Measurements from ENCODE around the gene TINAGL1.
"Not testable (repeated sequence)": the region's sequence is repeated elsewhere in the genome, so short reads cannot be mapped to it uniquely, and the experiment has no call there.

TINAGL1 gene

DNA sequence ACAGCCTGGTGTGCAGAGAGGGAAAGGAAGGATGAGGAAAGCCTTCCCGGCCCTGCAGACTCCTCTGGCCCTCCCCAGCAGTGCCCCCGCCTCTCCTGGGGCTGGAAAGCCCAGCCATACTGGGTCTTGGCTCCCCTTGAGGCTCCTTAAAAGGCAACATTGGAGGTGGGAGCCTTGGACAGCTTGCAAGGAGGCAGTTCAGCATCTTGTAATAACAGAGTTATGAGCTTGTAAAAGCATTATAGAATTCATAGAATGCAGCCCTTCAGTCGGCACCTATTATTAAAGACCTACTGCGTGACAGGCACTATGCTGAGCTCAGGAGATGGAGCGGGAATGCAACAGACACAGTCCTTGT lies 4.2 kb downstream of the TINAGL1 start:
- Histone ChIP-seq H3K4me3 (ENCODE audit: low read depth, low read length) (no peak overlapping the region), H3K9me3 (ENCODE audit: control insufficient read depth, insufficient read depth, low read length) (no peaks in the 10 kb centered on the region), H3K9ac (ENCODE audit: low read depth, low read length) (no peak overlapping the region), H3K4me1 (ENCODE audit: control insufficient read depth, insufficient read depth, low read length) (peaks cover 29% of the 10 kb centered on the region), H3K27me3 (ENCODE audit: control insufficient read depth, insufficient read depth, low read length) (peaks cover 3% of the 10 kb centered on the region), H3K36me3 (ENCODE audit: control insufficient read depth, insufficient read depth, low read length) (no peaks in the 10 kb centered on the region)

- H3K4me1 ChIP-seq (ENCODE audit: control insufficient read depth, insufficient read depth, low read length): peaks cover 24% of the 10 kb centered on the region
- no peaks in the 10 kb centered on the region for H3K9me3 ChIP-seq (ENCODE audit: control insufficient read depth, insufficient read depth, low read length)
- H3K9ac ChIP-seq (ENCODE audit: low read depth, low read length): no peak overlapping the region
- no peak overlapping the region for H3K4me3 ChIP-seq (ENCODE audit: low read depth, low read length)
- no peaks in the 10 kb centered on the region for H3K36me3 ChIP-seq (ENCODE audit: control insufficient read depth, insufficient read depth, low read length)
- H3K27me3 ChIP-seq (ENCODE audit: control insufficient read depth, insufficient read depth, low read length): peaks cover 3% of the 10 kb centered on the region
Observed at GRCh38 chr1:31580891-31581603, 4.7 kb downstream of the TINAGL1 start.

DNA sequence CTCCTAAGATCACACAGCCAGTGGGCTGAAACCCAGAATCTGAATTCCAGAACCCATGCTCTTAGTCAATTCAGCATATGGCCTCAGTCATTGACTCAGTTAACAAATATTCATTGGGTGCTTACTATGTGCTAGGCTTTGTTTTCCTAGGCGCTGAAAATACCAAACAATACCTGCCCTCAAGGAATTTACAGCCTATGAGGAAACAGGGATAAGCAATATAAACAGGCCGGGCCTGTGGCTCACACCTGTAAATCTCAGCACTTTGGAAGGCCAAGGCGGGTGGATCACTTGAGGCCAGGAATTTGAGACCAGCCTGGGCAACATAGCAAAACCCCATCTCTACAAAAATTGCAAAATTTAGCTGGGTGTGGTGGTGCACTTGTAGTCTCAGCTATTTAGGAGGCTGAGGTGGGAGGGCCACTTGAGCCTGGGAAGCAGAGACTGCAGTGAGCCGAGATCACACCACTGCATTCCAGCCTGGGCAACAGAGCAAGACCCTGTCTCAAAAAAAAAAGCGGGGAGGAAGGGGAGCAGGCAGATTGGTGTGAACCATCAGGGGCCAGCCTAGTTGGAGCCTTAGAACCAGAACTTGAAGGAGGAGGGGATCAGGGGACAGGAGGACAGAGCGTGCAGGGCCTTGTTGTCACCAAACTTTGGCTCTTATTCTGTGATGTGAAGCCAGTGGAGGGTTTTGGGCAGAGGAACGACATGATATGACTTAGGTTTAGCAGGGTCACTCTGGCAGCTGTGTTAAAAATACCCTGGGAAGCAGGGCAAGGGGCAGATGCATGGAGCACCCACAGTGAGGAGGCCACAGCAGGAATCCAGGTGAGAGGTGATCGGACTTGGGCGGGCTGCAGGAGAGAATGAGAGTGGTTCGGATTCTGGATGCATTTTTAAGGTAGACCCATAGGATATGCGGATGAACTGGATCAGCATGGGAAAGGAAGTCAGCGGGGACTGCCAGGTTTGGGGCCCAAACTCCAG lies 5.8 kb downstream of the TINAGL1 start:
- Histone ChIP-seq H3K9me3 (ENCODE audit: control insufficient read depth, insufficient read depth, low read length) (no peaks in the 10 kb centered on the region), H3K27me3 (ENCODE audit: control insufficient read depth, insufficient read depth, low read length) (peaks cover 3% of the 10 kb centered on the region), H3K4me1 (ENCODE audit: control insufficient read depth, insufficient read depth, low read length) (peaks cover 18% of the 10 kb centered on the region), H3K4me3 (ENCODE audit: low read depth, low read length) (peak overlapping the region; percentile 8), H3K36me3 (ENCODE audit: control insufficient read depth, insufficient read depth, low read length) (no peaks in the 10 kb centered on the region), H3K9ac (ENCODE audit: low read depth, low read length) (no peak overlapping the region)

DNA sequence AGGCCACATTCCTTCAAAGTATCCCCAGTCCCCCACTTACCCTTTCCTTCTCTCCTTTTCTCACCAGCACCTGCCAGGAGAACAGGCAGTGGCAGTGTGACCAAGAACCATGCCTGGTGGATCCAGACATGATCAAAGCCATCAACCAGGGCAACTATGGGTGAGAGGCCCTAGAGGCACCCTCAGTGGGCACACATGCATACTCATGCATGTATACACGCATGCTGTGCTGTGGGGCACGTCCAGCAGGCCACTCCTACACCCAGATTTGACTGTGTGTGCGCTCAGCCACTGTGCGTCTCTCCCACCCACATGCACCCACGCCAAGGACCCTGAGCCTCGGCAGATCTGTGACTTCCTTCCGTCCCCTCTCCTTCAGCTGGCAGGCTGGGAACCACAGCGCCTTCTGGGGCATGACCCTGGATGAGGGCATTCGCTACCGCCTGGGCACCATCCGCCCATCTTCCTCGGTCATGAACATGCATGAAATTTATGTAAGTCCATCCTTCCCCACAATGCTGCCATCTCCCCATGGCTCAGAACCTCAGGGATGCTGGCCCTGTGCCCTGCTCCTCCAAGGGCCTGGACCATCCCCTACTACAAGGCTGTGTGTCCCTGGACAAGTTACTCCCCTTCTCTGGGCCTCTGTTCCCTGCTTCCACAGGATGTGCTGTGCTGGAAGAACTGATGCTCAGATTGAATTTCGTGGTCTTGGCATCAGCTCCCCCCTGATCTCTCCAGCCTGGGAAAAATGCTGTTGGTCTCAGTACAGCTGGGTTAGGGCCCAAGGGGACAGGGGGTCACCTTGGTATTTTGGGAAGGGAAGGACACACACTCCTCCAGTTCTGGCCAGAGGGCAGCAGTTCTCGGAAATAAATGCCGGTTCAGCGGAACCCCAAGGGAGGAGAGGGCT lies 7.0 kb downstream of the TINAGL1 start:
- H3K36me3 ChIP-seq (ENCODE audit: control insufficient read depth, insufficient read depth, low read length): no peaks in the 10 kb centered on the region
- peaks cover 3% of the 10 kb centered on the region for H3K27me3 ChIP-seq (ENCODE audit: control insufficient read depth, insufficient read depth, low read length)
- H3K4me1 ChIP-seq (ENCODE audit: control insufficient read depth, insufficient read depth, low read length): peaks cover 18% of the 10 kb centered on the region
- H3K9me3 ChIP-seq (ENCODE audit: control insufficient read depth, insufficient read depth, low read length): no peaks in the 10 kb centered on the region
- no peak overlapping the region for H3K9ac ChIP-seq (ENCODE audit: low read depth, low read length)
- H3K4me3 ChIP-seq (ENCODE audit: low read depth, low read length): no peak overlapping the region

DNA sequence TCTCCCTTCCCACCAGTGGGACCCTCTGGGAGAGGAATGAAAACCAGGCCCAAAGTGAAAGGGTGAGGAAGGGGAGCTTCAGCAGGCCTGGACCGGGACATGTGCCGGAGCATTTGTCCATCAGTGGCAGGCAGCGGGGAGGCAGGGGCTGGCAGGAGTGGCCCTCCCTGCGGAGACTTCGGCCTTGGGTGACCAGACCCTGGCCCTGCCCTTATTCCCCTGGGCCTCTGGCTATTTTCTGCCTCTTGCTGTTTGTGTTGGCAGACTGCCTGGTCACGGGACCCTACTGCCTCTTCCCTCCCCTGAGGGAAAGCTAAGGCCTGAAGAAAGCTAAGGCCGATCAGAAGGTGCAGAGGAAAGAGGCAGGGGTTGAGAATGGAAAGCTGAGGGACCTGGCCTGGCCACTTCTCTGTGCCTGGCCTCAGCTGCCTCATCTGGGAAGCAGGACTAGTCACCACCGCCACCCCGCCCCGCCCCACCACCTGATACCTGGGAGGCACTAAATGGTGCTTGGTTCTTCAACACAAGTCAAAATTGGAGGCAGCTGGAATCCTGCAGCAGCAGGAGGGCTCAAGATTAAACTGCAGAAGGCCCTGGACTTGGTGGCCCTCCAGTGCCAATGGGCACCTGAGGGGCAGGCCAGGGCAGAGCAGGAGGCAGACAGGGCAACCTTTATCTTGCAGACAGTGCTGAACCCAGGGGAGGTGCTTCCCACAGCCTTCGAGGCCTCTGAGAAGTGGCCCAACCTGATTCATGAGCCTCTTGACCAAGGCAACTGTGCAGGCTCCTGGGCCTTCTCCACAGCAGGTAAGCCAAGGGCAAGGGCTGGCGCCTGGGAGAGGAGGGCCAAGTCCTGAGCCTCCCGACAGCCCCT lies 7.9 kb downstream of the TINAGL1 start:
- Histone ChIP-seq H3K36me3 (ENCODE audit: control insufficient read depth, insufficient read depth, low read length) (no peaks in the 10 kb centered on the region), H3K27me3 (ENCODE audit: control insufficient read depth, insufficient read depth, low read length) (peaks cover 6% of the 10 kb centered on the region), H3K9ac (ENCODE audit: low read depth, low read length) (no peak overlapping the region), H3K9me3 (ENCODE audit: control insufficient read depth, insufficient read depth, low read length) (no peaks in the 10 kb centered on the region), H3K4me1 (ENCODE audit: control insufficient read depth, insufficient read depth, low read length) (peaks cover 15% of the 10 kb centered on the region), H3K4me3 (ENCODE audit: low read depth, low read length) (no peak overlapping the region)

- H3K9ac ChIP-seq (ENCODE audit: low read depth, low read length): no peak overlapping the region
Observed at GRCh38 chr1:31584869-31585735, 8.8 kb downstream of the TINAGL1 start.

GRCh38 chr1:31585736-31586365 lies 9.5 kb downstream of the TINAGL1 start:
- Histone ChIP-seq H3K4me3 (ENCODE audit: low read depth, low read length) (no peak overlapping the region), H3K4me1 (ENCODE audit: control insufficient read depth, insufficient read depth, low read length) (peaks cover 9% of the 10 kb centered on the region), H3K9ac (ENCODE audit: low read depth, low read length) (no peak overlapping the region), H3K9me3 (ENCODE audit: control insufficient read depth, insufficient read depth, low read length) (no peaks in the 10 kb centered on the region), H3K27me3 (ENCODE audit: control insufficient read depth, insufficient read depth, low read length) (peaks cover 13% of the 10 kb centered on the region), H3K36me3 (ENCODE audit: control insufficient read depth, insufficient read depth, low read length) (no peaks in the 10 kb centered on the region)

More at GRCh38 chr1:31584869-31585735, 8.8 kb downstream of the TINAGL1 start:
- Histone ChIP-seq H3K4me1 (ENCODE audit: control insufficient read depth, insufficient read depth, low read length) (peaks cover 11% of the 10 kb centered on the region), H3K4me3 (ENCODE audit: low read depth, low read length) (no peak overlapping the region), H3K36me3 (ENCODE audit: control insufficient read depth, insufficient read depth, low read length) (no peaks in the 10 kb centered on the region), H3K27me3 (ENCODE audit: control insufficient read depth, insufficient read depth, low read length) (peaks cover 13% of the 10 kb centered on the region), H3K9me3 (ENCODE audit: control insufficient read depth, insufficient read depth, low read length) (no peaks in the 10 kb centered on the region)

GRCh38 chr1:31586376-31587327 lies 10.3 kb downstream of the TINAGL1 start:
- Histone ChIP-seq H3K36me3 (ENCODE audit: control insufficient read depth, insufficient read depth, low read length) (no peaks in the 10 kb centered on the region), H3K9me3 (ENCODE audit: control insufficient read depth, insufficient read depth, low read length) (no peaks in the 10 kb centered on the region), H3K4me3 (ENCODE audit: low read depth, low read length) (peak overlapping the region; percentile 26), H3K9ac (ENCODE audit: low read depth, low read length) (no peak overlapping the region), H3K4me1 (ENCODE audit: control insufficient read depth, insufficient read depth, low read length) (peaks cover 9% of the 10 kb centered on the region), H3K27me3 (ENCODE audit: control insufficient read depth, insufficient read depth, low read length) (peaks cover 15% of the 10 kb centered on the region)

GRCh38 chr1:31587328-31587699 lies 11.0 kb downstream of the TINAGL1 start:
- H3K9ac ChIP-seq (ENCODE audit: low read depth, low read length); H3K4me3 ChIP-seq (ENCODE audit: low read depth, low read length); H3K36me3 ChIP-seq (ENCODE audit: control insufficient read depth, insufficient read depth, low read length); H3K4me1 ChIP-seq (ENCODE audit: control insufficient read depth, insufficient read depth, low read length); H3K9me3 ChIP-seq (ENCODE audit: control insufficient read depth, insufficient read depth, low read length): not testable (repeated sequence)
- peaks cover 15% of the 10 kb centered on the region for H3K27me3 ChIP-seq (ENCODE audit: control insufficient read depth, insufficient read depth, low read length)
